ENCODE results near the gene C1QTNF7.

Gene C1QTNF7, protein sequence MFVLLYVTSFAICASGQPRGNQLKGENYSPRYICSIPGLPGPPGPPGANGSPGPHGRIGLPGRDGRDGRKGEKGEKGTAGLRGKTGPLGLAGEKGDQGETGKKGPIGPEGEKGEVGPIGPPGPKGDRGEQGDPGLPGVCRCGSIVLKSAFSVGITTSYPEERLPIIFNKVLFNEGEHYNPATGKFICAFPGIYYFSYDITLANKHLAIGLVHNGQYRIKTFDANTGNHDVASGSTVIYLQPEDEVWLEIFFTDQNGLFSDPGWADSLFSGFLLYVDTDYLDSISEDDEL

DNA sequence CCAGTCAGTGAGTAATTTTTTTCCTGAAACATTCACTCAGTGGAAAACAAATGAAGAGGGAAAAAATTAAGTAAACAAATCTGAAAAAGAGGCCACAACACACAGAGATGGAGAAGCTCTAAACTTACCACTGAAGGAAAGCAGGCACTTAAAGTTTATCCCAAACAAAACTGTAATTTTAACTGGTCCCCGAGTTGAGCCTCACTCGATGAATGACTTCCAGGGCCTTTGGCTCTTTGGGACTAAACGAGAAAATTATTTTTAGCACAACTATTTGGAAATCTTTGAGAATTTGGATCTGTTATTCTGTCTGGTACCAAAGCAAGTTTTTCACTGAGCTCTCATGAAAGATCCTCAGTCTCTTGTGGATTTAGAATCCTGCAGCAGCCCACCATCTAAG, at the start of gene C1QTNF7:
Gene C1QTNF7 (plus strand): TSS at position 333 of the 400 bp plus-strand sequence. CDS start 7,711 bp downstream, outside the sequence.
- no peak for DNase-seq

DNA sequence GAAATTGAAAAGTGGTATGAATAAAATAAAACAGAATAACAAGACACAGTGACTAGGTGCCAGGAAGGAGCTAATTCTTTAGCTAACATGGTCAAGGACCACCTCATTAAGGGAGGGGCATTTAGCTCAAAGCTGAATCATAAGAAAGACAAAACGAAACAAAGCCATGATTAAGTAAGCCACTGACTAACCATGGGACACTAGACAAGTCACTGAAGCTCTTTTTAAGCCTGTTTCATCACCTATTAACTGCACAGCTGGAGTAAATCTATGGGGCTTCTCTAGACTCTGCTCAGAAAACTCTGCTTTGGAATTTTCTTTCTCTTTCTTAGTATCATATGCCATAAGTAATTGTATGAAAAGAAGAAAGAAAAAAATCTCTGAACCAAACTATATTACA, 49.8 kb upstream of the C1QTNF7 start:
- no peak for DNase-seq

DNA sequence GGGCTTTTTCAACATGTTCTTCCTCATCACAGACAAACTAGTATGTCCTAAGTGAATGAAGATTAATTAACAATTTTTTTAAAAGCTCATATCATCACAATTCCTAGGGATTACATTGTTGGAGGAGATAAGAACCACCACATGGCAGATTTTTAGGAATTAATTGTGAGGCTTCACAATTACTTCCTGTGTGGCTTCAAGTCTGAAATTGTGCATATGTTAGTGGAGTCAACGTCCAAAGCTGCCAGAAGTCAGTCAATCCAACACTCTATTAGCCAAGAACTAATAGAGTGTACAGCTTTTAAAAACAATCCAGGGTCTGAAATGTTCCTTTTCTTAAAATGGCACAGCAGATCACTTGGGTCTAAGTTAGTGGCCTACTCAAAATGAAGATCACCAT, 49.3 kb upstream of the C1QTNF7 start:
- no peak for DNase-seq

DNA sequence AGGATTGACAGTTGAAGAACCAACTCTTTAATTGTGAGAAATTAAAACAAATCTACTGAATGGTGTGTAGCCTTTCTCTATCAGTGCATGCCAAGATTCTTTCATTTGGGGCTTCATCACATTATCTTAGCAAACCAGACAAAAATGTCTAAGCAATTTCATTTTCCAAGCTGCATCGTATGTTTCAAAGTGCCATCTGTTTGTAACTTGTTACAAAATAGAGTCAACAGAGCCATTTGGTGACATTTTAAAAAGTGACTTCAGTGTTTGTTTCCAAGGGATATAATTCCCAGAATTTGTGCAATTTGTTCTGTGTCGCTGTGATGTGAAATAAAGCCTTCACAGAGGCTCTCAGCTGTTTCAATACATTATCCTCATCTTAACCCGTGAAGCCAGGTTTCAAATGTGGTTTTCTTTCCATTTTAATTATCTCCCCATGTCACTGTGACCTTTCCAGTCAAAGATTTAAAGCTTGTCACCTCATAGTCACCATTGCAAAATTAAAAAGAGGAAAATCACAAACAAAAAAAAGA, 46.0 kb upstream of the C1QTNF7 start:
- DNase-seq = no peak

DNA sequence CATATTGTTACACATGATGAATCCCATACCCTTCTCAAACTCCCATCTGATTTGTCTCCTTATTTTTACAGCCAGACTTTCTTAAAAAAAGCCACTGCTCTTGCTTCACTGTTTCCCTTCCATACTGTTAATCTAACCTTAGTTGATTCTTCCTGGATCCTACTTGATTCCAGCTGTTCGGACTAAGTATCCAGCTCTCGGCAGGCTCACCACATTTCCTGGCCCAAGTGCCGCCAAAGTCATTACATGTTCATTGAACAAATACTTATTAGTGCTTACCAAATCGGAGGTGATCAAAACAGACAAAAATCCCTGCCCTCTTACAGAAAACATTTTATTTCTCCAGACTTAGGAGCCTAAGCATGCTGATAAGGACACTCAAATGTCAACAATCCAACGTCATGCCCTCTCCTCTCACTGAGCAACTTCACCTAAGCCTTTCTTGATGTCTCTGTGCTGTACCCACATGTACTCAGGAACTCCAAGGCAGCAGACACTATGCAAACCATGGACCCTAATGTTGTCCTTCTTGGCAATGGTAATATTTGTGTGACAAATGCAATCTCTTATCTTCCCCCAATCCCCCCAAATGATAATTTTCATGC, 45.1 kb upstream of the C1QTNF7 start:
- DNase-seq = no peak

DNA sequence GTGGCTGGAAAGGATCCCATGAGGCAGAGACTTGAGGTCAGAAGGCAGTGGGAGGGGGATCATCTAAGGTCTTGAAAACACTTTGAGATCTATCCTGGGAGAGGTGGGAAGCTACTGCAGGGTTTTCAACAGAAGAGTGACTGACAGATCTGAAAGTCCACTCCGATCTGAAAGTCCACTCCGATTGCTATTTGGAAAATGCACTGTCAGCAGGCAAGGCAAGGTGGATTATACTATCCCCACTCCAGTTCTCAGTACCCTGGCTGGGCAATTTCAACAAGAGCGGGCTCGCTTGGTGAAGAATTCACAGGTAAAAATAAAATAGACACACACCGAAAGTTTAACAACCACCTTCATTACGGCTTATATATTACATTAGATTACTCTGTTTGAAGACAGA, 42.3 kb upstream of the C1QTNF7 start:
- no peak for DNase-seq

DNA sequence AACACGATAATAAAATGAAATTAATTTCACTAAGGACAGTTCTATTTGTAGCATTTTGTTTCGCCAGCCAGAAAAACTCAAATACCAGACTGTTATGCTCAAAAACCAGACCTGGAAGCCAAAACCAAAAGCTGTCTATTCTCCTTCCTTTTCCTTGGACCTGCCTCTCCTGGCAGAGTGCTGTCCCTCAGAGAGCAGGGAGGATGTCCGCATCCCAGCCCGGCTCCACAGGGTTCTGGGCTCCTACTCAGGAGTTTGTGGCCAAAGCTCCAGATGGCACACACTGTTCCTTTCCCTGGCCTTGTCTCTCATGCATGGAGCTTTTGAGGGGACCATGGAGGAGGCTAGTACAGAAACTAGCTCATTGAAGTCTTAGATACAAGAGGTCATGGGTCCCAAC, 41.9 kb upstream of the C1QTNF7 start:
- no peak for DNase-seq

DNA sequence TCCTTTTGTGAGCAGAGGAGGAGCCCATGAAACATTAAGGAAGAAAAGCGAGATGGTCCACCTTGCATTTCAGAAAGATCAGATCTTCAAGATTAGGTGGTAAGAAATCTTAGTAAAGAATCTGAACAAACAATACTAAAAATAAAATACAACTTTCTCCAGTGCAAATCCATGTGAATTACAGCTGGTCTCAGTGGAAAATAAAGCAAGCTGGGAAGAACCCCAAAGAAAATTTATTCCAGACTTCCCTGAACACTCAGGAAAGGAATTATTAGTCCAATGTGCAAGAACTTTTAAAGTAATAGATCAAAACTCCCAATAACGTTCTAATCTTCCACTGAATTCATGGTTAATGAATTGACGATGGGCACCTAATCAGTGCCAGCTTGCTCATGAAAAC, 37.3 kb upstream of the C1QTNF7 start:
- DNase-seq = no peak

DNA sequence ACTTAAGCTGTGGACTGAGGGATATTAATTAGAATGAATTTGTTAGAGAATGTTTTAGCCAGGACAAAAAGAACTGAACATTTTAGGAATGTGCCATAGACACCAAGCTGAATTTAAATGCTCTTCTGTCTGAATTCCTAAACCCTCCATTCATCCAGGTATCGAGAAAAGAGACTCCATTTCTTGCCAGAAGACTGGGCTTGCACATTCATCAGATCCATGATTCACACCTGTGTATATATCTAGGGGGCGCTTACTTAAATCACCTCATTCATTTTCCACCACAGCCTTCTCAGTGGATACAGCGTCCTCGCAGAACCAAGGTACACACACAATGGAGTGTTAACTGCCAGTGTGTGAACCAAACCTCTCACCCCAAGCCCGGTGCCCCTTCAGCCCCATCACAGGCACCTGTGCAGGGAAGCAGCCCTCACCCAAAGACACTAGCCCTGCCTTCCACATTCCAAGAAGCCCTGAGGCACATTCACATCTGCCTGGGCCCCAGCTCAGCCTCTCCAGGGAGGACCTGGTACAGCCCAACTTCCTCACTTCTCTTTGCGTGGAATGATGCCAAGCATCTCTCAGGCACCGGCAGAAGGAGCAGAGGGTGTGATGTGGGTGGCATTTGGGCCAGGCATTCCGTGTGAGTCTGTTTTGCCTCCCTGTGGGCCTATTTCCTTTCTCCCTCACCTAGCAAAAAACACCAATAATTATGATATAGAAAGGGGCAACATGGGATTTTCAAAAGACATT, 35.6 kb upstream of the C1QTNF7 start:
- no peak for DNase-seq

DNA sequence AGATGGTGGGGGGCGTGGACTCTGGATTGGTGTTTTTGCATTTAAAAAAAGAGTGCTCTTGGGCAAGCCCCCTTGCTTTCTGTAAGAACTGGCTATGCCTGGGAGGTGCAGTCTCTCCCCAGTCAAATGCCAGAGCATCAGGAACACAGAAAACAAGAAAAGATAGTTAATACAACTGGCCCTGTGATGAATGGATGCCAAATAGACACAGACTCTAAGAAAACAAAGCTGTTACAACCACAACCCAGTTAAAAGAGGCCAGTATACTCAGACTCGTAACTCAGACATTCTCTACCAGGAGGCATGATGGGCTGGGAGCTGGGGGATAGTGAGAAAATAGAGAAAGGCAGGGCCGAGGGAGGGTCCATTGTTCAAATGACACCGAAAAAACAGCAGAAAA, 32.5 kb upstream of the C1QTNF7 start:
- DNase-seq = no peak

DNA sequence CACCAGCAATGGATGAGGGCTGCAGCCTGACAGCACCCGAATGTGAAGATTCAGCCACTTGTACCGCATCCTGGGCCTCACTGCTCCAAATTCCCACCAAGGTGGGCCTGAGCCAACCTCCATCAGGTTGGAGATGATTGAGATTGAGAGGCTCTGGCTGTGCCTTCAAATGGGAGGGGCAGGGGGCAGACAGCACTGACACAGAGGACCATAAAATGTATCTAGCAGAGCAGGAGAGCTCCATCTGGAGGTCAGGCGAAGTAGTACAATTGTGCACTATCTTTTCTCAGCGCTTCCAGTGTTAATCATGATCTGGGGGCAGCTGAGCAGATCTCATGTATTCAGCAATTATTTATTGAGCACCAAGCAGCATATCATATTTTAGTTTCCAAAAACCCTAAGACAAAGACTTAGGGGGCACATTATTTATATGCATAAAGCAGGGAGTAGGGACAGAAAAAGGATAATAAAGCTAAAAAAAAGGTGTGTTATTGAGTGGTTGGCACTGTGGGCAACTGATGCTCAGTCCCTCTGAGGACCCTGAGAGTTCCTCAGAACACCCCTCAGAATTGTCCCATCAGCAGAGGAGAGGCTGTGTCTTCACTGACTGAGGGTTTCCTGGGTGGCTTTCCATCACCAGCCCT, 31.6 kb upstream of the C1QTNF7 start:
- DNase-seq = no peak

DNA sequence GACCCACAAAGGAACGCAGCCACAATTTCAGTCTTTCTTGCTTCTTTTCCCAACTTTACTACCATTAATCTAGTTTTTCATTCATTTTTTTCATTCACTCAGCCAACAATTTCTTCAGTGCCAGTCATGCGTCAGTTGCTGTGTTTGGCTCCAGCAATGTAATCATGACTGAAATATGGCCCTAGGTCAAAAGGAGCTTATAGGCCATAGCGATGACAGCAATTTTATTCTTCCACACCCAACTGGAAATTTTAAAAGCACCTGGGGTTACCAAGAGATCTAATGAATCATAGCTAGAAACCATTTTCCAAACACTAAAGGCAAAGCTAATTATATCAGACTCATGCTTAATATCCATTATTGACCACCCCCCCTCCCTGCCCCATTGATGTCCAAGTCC, 29.8 kb upstream of the C1QTNF7 start:
- DNase-seq = no peak

DNA sequence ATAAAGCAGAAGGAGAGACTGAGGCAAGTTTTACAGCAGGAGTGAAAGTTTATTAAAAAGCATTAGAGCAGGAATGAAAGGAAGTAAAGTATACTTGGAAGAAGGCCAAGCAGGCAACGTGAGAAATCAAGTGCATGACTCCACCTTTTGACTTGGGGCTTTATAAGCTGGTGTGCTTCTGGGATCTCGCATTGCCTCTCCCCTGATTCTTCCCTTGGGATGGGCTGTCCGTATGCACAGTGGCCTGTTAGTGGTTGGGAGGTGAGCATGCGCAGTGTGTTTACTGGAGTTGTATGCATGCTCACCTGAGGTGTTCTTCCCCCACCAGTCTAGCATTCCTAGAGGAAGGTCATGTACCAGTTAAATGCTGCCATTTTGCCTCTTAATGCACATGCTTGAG, 29.1 kb upstream of the C1QTNF7 start:
- DNase-seq = no peak

DNA sequence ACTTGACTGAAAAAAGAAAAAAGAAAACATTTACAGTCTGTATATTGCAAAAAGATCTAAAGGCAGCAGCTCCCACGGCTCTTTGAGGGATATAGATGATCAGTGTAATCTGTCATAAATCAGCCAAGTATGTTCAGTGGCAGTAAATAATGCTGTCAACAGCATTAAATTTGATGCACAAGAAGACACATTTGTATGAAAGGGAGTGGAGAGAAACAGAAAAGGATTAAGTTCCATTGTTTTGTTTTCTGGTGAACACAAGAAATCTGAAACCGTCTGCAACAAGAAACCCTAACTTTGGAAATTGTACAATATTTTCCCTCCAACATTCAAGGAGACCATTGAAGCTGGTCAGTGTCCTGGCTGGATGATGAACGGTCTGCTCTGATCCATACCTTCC, 27.6 kb upstream of the C1QTNF7 start:
- DNase-seq = no peak

DNA sequence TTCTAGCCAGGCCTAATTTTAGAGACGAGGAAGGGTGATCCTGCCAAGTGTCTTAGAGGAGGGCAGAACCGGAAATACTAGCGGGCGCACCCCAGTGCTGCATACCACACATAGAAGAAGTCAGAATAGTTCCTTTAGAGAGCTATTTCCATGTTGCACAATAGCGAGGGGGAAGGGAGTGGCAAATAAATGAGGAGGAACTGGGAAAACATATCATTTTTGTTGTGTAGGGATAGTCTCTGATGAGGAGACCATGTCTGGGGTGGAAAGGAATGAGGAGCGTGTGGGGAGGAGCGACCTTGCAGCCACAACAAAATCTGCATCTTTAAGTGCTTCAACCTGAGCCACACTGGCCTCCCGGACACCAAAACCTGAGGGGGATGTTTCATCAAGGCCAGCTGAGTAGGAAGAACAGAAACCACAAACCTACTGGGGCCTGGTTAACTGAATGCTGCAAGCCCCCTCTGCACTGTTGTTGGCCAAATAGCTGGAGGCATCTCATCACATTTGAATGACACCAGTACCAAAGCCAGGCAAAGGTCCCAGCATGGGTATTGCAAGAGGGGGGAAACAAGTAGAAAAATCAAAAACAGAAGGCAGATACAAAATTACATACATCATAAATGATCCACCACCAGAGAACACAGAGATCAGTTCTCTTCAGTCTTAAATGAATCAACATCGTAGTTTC, 26.7 kb upstream of the C1QTNF7 start:
- no peak for DNase-seq

DNA sequence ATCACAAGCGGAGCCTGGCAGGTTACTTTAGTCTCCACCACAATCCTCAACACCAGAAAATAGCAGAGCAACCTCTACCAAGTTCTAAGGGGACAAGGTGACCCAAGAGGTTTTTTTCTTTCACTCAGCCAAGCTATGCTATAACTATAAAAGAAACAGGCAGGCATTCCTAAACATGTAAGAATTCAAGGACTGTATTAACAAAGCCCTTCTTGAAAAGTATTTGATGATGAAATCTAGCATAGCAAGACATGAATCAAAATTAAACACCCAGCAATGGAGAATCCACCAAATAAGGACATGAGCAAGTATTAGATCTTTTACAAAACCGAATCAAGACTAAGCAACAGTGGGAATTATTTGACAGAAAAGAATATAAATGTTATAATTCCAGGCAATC, 25.7 kb upstream of the C1QTNF7 start:
- no peak for DNase-seq

DNA sequence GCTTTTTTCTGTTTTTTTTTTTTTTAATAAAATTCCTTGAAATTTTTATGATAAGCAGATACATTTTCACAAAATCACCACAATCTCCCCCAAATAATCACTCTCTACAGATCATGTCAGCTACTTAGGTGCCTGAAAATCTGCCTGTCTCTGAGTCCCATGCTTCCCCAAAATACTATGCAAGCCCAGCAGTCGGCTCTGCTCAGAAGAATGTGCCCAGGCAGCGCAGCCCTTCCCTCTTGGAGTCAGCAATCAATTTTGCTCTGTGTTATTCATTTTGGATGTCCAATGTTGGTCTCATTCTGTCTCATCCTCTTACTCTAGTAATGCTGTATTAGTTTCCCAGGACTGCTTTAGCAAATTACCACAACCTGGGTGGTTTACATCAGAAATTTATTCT, 24.9 kb upstream of the C1QTNF7 start:
- no peak for DNase-seq

DNA sequence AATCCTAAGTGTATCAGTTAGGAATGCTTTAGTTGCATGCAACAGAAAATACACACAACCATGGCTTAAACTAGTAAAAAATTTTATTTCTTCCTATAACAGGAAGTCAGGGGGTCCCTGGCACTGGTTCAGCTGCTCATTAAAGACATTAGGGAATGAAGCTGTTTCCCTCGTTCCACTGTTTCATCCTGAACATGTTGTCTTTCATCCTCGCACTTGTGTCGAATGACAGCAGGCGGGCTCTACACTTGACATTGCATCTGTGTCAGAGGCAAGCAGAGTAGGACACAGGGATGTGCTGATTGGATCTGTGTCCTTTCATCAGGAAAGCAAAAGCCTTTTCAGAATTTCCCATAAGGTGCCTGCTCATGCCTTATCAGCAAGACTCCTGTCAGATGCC, 22.8 kb upstream of the C1QTNF7 start:
- no peak for DNase-seq

DNA sequence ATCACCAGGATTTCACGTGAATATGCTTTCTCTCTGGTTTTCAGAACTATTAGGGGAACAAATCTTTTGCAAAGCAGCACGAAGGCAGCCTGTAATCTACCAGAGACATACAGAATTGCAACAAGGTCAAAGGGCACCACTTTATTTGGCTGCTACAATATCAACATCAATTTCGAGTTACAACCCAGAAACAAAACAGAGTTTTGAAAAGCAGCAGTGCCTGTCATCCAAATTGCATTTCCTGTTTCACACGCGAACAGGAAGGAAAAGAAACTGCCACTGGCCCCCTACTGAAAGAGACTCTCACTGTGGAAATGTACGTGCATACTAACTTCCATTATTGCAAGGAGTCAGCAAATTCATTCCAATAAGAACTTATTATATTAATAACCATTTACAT, 17.1 kb upstream of the C1QTNF7 start:
- DNase-seq = no peak

DNA sequence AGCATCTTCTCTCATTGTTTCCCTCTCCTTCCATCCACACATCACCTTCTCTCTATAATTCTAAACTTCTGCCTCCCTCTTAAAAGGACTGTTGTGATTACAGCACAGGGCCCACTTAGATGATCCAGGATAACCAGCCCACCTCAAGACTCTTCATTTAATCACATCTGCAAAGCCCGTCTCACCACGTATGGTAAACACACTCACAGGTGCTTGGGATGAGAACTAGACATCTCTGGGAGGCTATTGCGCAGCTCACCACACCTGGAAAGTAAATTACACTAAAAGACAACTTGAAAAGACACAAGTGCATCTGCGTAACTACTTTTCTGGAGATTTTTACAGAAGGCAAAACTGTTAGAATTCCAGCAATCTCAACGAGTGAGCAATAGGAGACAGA, 15.4 kb upstream of the C1QTNF7 start:
- DNase-seq = no peak

DNA sequence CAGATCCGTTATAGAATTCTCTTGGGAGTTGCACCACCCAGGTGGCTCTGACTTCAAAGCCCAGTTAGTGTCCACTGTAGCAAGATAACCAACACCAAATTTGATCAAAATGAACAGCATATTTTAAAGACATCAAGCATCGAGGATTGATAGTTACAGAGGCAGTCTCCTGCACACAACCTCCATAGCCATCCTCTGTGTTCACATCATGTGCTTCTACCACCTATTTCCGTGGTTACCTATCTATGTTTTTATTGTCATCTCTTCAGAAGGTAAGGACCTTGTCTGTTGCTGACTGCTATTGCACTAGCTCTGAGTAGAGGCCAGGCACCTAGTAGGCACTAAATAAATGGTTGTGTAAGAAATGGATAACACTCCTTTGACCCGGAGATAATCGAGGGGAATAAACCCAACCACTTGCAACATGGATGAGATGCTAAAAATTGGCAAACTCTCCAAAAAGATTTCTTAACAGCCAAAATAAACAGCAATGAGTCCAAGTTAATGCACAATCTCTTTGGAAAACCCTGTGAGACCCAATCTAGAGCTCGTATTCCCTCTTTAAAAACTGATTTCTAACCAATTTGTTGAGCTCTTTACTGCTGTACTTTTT, 14.7 kb upstream of the C1QTNF7 start:
- DNase-seq = no peak

DNA sequence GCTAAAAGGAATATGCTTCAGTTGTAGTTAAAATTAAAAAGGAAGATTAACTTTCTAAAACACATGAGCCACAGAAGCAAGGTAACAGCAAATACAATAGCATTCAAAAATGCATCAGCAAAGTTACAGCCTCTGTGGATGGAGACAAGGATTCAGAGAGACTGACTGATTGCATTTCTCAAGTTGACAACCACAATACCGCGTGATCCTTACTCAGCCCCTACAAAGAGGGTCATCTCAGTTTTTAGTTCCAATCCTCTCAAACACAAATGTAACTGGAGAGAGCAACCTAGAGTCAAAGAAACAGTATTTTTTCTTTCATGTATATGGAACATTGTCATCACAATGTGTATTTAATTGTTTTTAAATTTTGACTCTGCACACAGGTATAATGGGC, 14.2 kb upstream of the C1QTNF7 start:
- no peak for DNase-seq
